Measurements from ENCODE around the gene GSK3B.

Gene GSK3B
- 71.8 to 100 (median 76.9) reads per million in 4 experiments for total RNA-seq

DNA sequence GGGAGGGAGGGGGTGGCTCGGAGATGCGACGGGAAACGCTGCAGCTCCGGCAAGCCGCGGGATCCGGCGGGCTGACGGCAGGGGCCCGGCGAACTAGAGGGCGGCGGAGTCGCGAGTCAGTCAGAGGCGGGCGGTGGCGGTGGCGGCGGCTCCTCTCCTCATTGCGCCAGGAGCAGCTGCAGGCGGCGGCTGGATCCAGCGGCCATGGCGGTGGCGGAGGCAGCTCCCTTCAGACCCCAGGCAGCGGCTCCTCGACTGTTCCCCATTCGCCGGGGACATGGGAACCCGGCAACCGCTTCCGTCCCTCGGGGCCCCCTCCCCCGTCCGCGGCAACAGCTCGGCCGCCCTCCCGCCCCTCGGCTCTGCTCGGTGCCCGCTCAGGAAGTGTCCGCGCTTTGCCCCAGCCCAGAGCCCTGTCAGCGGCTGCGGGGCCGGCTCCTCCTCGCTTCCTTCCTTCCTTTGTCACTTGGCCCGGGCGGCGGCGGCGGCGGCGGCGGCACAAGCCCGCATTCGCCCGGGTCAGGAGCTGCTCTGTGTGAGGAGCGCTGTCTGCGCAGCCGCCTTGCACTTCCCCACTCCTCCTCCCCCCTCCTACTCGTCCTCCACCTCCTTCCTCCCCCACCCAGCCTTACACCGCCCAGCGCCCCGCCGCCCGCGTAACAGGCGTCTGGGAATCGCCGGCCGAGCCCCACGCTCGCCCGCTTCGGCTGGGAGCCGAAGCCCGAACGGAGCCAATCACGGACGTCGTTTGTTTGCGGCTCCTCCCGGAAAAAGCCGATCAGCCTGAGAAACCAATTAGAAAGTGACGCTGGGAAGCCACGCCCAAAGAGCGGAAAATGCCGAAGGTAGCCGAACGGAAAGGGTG is at the start of gene GSK3B:
Gene GSK3B (minus strand): TSS at position 537 of the 865 bp plus-strand sequence. CDS start 1,013 bp downstream, outside the sequence.
- DNase-seq: peak; percentile 61

- no peak for DNase-seq
Measured at GRCh38 chr3:120143676-120144075, 49.4 kb upstream of the GSK3B start.

- no peak for DNase-seq
Measured at GRCh38 chr3:120142236-120142635, 48.0 kb upstream of the GSK3B start.

- DNase-seq: no peak
Measured at GRCh38 chr3:120140098-120140742, 46.0 kb upstream of the GSK3B start.

- no peak for DNase-seq
Measured at GRCh38 chr3:120139140-120139539, 44.9 kb upstream of the GSK3B start.

DNA sequence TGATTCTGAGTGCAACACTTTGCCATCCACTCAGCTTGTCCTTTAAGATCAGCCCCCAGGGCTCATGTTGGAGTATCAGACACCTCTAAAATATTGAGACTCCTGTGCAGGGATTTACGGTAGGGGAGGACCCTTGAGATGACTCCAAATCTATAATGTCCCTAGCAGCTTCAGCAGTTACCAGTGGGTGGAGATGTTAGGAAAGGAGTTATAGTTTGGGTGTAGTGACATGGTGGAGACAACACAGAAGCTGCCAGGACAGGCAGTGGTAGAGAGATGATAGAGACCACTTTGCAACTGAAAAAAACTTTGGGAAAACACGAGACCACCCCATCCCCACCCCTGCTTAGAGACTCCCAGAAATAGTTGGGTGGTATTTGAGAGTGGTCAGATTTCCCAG is 43.3 kb upstream of the GSK3B start:
- DNase-seq: no peak

GRCh38 chr3:120130656-120131055 is 36.4 kb upstream of the GSK3B start:
- no peak for DNase-seq

GRCh38 chr3:120129718-120130513 is 35.7 kb upstream of the GSK3B start:
- DNase-seq: no peak

- DNase-seq: no peak
Measured at GRCh38 chr3:120129051-120129450, 34.8 kb upstream of the GSK3B start.

GRCh38 chr3:120125992-120126391 is 31.7 kb upstream of the GSK3B start:
- no peak for DNase-seq

DNA sequence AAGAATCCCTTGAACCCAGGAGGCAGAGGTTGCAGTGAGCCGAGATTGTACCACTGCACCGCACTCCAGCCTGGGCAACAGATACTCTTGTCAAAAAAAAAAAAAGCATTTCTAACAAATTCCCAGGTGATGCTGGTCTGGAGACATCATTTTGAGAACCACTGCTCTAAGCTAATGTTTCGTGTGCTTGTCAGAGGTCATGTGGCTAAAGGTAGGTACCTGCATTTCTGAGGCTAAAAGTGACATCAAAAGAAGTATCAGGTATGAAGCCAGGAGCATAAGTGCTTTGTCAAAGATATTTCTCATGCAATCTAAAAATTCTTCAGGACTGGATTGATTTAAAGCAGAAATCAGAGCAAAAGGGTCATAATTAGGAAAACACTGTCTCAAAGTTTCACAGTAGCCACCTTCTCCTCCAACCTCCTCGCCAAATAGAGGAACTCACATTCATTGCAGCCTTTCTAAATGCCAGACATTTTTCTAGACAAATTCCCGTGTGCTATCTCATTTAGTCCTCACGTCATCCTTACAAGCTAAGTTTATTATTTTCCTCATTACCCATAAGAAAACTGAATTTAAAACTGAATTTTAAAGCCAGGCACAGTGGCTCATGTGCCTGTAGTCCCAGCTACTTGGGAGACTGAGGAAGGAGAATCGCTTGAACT is 25.7 kb upstream of the GSK3B start:
- DNase-seq: no peak

GRCh38 chr3:120114981-120115380 is 20.7 kb upstream of the GSK3B start:
- DNase-seq: no peak

- DNase-seq: no peak
Measured at GRCh38 chr3:120114376-120114775, 20.1 kb upstream of the GSK3B start.

DNA sequence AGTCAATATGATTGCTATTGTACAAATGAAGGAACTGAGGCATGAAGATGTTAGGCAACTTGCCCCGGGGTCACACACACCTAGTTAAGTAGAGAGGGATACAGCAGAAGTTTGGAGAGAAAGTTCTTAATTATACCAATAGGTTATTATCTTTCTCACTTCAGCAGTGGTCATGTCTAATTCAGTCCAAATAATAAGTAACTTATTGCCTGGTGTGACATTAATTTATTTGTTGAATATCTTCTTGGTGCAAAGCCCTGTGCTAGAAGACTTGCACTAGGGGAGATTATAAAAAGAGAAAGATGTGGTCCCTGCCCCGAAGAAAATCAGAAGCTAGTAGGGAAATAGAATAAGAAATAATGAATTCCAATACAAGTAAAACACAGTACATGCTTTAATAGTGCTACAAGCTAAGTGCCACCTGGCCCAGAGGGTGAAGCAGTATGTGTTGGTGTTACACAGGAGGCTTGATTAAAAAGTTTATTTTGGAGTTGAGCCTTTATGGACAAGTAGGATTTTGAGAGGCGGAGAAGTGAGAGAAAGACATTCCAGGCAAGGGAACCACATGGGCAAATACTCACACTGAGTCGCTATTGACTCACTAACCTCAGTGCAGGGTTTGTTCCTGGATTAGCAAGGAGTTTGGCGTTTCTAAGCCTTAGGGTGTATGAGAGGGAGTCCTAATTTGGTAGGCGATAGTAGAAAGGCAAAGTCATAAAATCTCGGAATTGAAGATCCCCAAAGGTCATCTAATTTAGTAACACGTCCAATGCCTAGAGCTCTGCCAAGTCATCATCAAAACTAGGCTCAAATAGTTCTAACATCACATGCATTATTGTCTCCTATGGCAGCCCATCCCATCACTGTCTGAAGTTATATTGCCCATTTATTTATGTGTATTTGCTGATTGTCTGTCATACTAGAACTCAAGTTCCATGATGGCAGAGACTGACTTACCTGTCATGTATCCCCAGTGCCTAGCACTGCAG is 19.2 kb upstream of the GSK3B start:
- DNase-seq: no peak

DNA sequence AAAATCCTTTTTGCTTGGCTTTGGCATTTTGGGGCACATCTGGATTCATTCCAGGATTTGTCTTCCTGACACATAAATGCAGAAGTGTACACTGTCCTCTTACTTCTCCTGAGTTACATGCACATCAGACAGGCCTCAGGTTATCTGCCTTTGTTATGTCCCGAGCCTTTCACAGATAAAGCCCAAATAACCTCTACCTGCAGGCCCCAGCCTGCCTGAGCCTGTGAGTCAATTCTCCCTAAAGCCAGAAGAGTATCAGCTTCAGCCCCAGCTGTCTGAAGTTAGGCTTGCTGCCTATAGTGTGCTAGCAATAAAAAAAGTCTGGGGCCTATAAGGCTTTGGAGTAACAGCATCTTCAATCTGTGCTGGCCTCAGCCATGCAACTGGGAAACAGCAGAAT is 17.7 kb upstream of the GSK3B start:
- no peak for DNase-seq

DNA sequence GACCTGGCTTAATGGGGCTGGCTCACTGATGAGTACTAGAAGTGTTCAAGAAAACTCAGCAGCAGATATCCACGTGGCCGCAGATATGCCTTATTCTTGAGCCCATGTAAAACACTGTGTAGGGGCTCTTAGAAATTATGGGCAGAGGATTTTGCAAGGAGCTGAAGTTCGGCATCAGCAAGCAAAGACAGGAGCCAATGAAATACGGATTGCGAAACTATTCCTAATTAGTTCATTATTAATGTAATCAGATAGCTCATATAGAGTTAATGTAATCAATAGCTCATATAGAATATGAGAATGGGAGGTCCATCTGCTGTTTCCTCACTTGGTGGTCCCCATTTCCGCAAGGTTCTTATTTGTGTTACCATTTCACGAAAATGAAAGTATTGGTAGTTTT is 9.0 kb upstream of the GSK3B start:
- DNase-seq: no peak

DNA sequence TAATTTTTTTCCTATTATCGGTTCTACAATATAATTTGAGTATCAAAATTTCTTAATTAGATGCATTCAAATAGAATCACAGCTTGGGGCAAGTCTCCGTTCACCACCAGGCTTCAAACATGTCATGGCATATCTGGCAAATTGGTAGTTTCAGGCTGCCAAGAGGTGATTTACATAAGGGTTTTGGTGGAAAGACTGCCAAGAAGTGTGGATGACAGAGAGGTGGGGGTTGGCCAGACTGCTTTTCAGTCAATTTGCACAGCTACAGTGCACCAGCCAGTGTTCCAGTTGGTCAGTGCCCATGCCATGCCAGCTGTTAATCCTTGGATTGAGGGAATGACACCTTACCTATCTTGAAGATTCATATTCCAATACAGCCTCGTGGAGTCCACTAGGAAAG is 8.4 kb upstream of the GSK3B start:
- DNase-seq: no peak

DNA sequence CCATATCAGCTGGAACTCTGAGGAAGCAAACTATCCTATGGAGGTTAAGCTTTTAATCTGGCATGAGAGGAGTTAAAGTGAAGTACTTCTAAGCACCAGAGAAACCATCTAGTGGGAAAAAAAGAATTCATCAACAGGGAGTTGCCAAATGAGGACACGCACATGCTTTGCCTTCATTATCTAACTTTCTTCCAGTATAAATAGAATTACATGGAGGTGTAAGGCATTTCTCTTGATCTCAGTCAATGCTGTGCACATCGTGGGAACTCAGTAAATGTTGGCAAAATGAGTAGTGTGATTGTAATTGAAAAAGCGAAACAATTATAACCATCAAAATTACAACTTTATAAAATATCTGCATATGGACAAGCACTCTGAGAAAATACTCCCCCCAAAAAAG is 8.0 kb upstream of the GSK3B start:
- no peak for DNase-seq

DNA sequence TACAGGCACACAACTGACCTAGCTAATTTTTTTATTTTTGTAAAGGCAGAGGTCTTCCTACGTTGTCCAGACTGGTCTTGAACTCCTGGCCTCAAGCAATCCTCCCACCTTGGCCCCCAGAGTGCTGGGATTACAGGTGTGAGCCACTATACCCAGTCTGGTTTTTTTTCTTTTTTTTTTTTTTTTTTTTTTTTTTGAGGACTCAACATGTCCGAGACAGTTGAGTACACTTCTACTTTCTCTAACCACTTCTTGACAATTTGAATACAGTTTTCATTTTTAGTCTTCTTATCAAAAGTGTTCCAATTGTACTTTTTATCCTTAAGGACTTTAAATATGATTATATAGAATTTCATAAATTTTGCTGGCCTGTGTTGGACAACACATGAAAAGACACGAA is 7.4 kb upstream of the GSK3B start:
- no peak for DNase-seq

DNA sequence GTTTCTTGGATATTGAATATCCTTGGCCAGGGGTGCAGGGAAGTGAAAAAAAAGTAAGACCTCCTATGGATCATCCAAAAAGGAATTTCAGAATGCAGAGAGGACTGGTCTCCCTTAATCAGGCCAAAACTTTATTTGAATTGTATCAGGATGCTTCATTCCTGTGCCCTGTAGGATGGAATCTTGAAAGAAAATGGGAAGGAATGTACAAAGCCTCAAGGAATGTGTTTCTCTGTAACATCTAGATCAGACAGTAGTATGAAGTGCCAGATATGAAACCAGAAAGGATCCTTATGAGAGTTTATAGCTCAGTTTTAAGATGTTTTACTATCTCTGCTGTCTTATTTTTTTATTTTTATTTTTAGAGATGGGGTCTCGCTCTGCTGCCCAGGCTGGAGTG is 6.5 kb upstream of the GSK3B start:
- no peak for DNase-seq

DNA sequence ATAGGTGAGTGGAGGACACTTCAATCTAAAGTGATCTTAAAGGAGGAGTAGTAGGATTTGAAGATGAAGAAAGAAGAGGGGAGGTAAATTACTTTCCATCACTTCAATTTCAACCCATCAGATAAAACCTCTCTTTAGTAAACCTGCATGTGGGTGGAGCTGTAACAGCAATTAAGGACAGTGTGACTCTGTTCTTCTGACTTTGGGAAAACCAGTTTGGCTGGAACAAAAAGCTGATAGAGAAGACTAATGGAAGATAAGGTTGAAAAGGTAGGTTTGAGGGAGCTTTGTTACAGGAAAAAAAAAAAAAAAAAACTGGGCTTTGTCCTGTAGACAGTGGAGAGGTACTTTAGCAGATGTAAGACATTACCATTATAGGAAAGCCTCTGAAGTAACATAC is 4.5 kb upstream of the GSK3B start:
- DNase-seq: no peak

- DNase-seq: no peak
Measured at GRCh38 chr3:120095979-120096426, 1.8 kb upstream of the GSK3B start.

Measured in effector CD8-positive, alpha-beta T cell (primary cell).